Fibroblast of skin of scalp (primary cell): ENCODE data around the gene GPR37. TPM values are rescaled to one million over a fixed set of nuclear protein-coding genes. Genes with fewer than 3 reads are reported as not detected.

Source experiments
- DNase-seq: peaks from one replicate; pipeline ENCODE4 v3.0.0-alpha.2; 2013
- polyA plus RNA-seq, 2 experiments: library from polyadenylated mRNA; unstranded; fragments of 120-200 nt; gene quantifications; one replicate each; pipeline ENCODE4 v1.2.1, GENCODE V29; 2013; ENCODE audit not compliant: insufficient read length in 2 of 2

GPR37 gene, protein sequence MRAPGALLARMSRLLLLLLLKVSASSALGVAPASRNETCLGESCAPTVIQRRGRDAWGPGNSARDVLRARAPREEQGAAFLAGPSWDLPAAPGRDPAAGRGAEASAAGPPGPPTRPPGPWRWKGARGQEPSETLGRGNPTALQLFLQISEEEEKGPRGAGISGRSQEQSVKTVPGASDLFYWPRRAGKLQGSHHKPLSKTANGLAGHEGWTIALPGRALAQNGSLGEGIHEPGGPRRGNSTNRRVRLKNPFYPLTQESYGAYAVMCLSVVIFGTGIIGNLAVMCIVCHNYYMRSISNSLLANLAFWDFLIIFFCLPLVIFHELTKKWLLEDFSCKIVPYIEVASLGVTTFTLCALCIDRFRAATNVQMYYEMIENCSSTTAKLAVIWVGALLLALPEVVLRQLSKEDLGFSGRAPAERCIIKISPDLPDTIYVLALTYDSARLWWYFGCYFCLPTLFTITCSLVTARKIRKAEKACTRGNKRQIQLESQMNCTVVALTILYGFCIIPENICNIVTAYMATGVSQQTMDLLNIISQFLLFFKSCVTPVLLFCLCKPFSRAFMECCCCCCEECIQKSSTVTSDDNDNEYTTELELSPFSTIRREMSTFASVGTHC
- 0.13 TPM for polyA plus RNA-seq (2013, experiment 1 of 2; ENCODE audit: insufficient read length)
- 0.47 TPM for polyA plus RNA-seq (2013, experiment 2 of 2; ENCODE audit: insufficient read length)

DNA sequence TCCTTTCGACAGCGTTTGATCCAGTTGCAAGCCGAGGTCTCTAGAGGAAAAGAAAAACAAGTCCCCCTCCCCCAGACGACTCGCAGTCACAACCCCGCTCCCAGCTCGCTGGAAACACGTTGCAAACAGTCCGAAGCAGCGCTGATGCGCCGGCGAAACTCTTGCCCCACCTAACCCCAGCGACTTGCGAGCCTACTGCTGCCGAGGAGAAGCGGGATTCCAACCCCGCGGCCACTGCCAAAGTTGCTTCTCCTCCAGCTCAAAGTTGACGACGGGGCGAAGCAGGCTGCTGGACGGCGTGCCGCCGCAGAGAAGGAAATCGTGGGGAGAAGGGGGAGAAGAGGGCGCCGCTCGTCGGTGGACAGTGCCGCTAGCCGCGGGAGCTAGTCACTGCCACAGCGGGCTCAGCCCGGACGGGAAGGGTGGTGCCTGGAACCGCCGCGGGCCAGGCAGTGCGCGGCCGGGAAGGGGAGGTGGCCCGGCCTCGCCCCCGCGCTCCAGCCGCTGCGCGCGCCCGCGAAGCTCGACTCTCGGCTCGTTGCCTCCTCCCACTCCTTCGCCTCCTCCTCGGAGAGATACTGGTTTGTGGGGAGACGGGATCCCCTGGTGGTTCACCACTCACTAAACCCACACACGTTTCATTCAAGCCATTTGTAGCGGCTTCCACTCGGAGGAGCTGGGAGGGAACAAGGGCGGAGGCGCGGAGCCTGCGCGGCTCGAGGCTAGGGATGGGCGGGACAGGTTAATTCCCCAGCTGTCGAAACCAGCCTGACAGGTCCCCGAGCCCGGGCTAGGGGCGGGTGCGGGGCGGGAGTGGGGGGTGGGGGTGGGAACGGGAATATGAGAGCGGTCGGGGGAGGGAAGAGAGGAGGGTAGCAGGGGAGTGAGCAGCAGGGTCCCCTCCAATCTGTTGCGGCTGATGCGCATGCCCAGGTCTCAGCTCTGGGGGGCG is at the start of gene GPR37:
TSS of gene GPR37 (minus strand) at position 392 of the 952 bp plus-strand sequence. CDS start 816 bp downstream, outside the sequence.
- peak; percentile 12 for DNase-seq

DNA sequence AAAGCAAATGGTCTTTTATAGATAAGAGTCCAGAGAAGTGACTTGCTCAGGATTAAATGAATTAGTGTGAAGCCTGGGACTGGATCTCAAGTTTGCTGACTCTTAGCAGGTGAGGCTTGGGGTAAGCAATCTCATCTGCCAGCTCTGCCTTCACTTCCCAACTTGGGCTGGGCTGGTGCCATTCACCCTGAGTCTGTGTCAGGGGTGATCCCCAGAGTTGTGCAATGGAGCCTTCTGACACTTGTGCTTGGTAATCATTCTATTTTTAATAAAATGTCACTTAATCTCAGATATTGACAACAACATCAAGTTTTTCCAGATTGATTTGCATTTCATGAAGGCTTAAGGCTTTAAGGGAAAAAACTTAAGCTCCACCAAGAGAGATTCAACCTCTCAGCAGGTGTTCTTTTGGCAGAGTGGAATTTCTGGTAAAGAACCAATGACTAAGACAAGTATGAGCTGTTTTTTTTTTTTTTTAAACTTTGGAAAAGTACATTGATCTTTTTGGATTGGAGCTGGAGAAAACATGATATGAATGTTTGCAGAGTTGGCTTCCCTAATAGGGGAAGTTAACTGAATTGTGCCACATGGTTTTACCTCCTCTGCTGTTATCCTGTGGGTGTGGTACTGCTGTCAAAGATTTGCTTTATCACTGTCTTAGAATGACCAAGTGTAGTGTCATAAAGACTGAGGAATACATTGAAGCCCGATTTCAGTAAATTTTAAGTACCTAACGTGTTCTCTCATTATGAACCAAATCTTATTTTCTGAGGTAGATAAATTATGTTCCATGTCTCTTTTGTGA is 48.6 kb upstream of the GPR37 start:
- DNase-seq, result no peak

DNA sequence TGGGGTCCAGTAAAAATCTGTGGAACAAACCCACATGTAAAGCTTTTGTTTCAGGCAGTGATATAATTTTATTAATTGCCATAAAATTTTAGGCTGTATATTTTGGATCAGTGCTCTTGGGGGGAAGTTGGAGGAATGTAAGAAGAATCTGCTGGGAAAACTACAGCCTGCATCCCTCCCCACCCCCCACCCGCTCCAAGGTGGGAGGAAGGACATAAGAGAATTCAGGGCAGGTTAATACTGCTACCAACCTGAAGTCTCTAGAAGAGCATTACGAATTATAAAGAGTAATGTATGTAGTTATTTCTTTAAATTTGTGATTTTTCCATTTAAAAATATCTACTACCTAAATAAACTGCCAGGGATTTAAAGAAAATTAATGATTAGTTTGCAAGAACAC is 47.2 kb upstream of the GPR37 start:
- DNase-seq, result no peak

DNA sequence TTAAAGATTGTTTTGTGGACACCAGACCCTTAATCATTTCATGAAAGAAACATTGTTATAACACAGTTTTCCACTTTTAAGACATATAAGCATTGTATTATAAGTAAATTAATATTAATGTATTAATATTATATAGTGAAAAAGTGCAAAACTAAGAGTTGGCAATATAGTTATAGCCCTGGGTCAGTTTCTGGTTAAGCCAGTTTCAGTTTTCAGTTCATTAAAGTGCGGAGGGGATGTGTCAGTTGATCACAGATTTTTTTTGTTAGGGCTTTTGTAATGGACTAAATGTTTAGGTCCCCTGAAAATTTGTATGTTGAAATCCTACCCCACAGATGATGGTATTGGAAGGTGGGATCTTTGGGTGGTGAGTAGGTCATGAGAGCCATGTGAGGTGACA is 45.7 kb upstream of the GPR37 start:
- DNase-seq, result no peak

DNA sequence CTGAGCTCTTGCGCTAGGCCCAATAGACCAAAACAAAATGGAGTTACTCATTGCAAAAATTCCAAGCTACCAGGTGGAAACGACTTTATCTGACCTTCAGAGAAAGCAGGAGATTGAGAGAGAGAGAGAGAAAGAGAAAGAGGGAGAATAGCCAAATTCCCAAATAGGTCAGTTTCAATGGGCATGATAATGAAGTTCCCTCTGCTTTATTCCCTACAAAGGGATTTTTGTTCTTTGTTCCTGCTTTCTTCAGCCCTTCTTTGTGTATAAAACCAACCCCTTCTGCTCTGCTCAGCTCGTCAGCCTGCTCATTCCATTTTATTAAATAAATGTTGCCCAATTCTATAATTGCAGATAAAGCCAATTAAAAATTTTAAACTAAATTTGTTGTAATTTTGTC is 45.0 kb upstream of the GPR37 start:
- no peak for DNase-seq

DNA sequence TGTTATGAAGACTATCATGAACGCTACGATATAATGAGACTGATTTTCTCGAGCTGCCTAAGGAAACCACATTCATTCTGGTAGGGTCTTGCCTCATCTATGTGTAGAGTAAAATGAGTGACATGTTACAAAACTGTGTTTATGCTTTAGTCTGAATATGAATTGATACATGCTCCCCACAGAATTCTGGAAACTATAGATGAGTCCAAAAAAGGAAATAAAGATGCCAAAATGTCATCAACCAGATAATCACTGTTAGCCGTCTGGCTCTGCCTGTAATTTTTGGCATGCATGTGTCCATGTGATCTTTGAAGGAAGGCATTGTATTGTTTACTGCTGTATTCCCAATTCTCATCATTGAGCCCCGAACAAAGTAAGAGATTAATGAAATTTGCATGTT is 42.6 kb upstream of the GPR37 start:
- DNase-seq, result no peak

DNA sequence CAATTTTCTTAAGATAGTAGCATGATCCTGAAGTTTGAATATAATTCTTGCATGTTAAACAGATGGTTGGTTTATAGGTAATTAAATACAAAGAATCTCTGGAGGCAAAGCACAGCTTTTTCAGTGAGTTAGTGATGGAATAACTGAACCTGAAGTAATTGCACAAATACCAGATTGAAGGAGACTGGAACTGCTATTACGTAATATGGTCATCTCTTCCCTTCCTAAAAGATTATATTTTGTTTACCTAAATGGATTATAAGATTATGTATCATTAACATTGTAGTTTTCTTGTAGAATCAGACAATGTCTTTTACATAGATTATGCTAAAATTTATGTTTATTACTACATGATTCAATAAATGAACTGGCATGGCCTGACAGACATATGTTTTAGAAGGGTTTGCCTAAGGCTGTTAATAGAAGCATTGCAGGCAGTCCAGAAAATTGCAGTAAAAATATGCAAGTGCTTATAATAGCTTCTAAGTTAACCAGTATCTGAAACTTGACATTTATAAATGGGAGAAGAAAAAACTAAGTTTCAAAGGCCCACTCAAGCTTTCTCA is 35.8 kb upstream of the GPR37 start:
- DNase-seq, result no peak

DNA sequence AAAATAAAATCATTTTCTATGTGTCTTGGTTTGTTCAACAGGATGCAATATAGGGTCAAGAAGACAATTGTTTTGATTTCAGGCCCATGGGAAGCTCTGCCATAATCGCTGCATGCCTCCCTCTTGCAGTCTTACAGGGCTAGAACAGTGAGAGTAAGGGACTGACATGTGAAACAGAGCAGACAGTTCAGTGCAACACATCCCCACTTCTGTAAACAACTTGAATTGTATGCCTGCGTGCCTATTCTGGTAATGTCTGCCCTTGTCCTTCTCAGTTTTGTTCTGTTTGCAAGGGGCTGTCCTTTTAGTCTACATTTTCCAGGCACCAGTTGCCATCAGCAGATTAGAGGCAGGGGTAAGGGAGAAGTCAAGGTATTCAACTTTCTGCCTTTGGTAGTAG is 34.8 kb upstream of the GPR37 start:
- no peak for DNase-seq

DNA sequence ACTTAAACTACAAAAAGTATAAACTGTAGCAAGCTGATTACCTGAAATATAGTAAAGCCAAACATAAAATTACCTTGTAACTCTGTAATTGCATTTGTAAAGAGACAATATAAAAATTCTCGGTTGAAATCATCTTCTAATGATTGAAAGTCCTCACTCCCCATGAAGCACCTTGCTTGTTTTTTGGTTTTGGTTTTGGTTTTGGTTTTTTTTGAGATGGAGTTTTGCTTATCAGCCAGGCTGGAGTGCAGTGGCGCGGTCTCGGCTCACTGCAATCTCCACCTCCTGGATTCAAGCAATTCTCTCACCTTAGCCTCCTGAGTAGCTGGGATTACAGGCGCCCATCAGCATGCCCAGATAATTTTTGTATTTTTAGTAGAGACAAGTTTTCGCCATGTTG is 33.9 kb upstream of the GPR37 start:
- no peak for DNase-seq

DNA sequence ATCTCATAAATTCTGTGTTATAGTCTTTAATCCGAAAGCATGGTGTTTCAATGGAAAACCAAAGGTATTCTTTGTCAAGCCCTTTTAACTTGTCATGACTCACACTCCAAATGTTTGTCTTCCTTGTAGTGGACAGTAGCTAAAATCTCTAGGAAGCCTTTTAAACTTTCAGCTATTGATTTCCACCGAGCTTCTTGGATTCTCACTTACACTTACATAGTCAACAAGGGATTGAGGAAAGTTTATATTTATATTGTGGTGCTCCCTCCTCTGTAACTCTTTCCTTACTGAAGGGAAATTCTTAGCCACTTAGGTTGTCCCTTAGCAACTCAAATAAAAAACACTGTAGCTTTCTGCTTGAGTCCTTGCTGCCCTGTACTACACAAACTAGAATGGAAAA is 31.2 kb upstream of the GPR37 start:
- no peak for DNase-seq

DNA sequence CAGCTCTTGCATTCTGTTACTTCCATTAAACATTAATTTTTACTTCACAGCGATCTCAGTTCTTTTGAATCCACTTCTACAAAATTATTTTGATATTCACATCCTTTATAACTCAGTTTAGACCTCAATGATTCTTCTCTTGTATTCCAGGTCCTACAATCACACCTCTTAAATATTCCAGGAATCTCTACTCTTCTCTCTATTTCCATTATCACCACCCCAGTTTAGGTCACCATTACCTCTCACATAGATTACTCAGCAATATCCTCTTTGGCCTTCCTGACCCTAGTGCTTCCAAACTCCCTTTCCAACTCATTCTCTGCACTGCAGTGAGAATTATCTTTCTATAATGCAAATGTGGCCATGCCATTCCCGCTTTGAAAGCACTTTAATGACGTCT is 27.1 kb upstream of the GPR37 start:
- DNase-seq, result no peak

DNA sequence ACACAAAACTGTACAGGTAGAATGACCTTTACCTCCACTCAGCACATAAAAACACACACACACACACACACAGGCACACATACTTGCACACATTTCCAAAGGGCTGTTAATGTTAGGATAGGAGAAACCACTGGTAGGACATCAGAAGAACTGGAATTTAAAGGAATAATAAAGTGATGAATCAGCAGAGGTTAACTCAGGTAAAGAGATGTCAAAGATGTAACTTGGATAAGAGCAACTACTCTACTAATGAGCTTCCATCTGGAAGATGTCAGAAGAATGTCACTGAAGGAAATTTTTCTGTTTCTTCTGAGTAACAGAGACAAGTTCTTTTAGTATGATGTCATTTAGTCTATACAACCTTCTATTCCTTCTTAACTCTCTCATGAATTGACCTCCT is 26.4 kb upstream of the GPR37 start:
- DNase-seq, result no peak

DNA sequence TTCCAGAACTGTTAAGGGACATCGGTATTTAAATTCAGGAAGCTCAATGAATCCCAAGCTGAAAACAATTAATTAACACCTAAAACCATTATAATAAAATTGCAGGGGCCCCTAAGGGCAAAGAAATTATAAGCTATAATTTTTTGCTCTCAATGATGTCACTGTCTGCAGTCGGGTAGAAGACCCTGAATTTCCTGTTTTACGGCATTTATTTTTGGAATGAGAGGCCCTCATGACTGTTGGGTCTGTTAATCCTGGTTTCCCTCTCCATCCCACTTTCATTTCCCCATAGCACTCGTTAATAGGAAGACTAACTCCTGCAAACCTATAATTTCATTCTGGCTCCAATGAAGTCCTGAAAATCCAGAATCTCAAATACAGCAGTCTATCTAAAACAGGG is 25.8 kb upstream of the GPR37 start:
- no peak for DNase-seq

DNA sequence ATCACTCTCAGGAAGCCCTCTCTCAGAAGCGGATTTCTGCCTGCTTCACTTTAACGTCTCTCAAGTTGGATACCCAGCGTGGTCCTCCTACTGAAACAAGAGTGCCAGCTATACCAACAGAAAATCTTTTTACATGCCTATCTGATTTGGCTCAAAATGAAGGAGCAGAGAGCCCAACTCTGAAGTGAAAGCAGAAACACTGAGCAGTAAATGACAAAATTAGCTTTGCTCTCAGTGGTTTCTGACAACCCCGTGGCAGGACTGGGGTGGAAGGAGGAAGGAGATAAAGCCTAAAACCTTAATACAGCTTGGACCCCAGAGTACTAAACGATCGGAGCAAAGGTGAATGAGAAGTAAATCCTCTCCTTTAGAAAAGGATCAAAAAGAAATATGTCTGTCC is 25.1 kb upstream of the GPR37 start:
- no peak for DNase-seq

DNA sequence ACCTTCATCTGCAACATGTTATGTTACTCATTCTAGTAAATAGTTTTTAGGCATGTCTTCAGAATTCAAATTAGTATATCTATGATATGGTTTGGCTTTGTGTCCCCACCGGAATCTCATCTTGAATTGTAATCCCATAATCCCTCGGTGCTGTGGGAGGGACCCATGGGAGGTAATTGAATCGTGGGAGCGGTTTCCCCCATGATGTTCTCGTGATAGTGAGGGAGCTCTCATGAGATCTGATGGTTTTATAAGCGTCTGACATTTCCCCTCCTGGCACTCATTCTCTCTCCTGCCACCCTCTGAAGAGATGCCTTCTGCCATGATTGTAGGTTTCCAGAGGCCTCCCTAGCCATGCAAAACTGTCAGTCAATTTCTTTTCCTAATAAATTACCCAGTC is 20.4 kb upstream of the GPR37 start:
- DNase-seq, result no peak

DNA sequence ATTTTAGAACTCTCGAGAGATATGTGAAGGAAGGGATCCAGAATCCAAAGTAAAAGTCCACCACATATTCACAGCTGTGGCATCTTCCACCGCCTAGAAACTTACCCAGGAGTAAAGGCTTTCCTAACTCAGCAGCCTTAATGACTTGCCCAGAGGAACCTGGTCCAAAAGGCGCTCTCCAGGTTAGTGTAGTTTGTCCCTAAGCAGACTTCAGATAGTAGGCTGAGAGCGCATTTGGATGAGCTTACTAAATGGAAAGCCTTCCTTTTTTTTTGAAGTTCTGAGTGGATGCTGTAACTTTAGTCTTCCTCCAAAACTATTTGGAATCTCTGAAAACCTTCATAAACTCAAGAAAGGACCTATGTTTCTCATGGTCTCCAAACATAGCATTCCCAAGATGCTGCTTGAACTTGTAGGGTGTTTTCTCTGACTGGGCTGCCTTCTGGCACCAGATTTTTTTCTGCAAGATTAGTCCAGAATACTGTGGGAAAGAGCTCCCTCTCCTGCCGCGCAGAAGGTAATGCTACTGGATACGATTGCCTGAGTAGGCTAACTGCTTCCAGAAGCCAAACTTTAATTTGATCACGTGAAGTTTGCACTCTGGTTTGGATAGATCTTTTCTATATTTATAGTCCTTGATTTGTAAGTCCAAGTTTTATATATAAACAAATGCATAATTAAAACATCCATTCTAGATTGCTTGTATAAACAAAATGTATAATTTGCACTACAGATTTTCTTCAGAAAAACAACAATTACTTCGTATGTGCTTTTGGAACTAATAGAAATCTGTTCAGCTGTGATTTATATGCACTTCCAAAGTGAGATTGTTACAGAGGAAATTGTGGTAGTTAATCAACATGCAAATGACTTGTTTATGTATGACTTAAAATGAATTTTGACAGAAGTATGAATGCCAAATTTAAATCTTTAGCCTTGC is 19.6 kb upstream of the GPR37 start:
- DNase-seq, result peak; percentile 54

DNA sequence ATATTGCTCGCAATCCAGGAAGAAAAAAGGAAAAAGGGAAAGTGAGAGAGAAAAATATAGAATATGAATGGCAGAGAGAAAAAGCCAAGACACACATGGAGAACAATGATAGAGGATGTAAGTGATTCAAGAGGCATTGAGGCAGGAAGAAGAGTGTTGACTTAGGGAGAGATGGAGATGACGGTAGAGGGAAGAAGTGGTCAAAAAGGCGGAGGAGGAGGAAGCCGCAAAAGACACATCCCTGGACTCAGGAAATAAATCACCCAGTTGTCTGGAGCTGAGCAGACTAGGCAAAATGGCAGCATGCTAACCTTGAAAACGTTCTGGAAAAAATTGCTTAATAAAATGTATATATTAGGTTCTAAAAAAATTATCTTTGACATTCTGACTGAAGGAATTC is 17.7 kb upstream of the GPR37 start:
- DNase-seq, result no peak

DNA sequence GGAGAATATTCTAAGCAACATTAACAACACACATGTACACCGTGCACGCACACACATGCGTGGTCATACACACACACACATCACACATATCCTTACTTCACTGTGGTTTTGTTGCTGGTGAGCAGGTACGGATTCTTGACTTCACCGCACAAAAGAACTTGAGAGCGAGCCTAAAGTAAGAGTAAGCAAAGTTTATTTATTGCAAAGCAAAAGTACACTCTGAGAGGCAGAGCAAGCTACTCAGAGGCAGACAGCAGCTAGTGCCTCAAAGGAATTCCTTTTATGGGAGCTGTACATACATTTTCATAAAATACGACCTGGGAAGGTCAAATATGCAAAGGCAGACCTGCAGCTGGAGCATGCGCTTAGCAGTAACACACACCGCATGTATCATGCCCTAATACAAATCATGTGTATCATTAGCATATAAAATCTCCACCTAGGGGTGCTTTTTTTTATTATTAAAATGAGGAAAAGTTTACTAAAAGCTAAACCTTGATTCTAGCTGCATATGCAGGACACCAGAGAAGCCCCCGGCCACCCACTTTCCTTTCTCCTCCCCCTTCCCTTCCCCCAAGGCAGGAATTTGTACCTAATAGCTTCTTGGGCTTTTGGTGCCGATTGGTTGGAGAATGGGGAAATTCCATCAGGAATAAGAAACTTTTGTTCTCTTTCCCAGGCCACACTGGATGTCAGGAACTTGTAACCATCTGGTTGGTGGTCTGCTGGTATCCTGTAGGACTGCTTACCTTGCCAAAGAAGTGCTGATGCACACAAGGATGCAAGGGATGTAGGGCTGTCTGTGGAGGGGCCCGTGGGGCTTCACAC is 16.5 kb upstream of the GPR37 start:
- DNase-seq, result no peak

DNA sequence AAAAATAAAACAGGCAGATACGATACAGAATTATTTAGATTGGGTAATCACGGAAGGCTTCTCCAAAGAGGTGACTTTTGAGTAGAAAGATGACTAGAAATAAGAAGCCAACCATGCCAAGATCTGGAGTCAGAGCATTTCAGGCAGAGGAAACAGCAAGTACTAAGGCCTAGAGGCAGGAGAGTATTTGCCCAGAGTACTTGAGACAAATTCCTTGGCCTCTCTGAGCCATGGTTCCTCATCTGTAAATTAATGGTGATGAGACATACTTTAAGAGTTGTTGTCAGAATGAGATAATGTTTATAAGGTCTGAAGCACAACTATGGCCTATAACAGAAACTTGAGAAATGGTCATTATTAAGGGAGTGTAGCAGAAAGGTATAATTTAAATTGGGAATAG is 15.8 kb upstream of the GPR37 start:
- DNase-seq, result no peak

DNA sequence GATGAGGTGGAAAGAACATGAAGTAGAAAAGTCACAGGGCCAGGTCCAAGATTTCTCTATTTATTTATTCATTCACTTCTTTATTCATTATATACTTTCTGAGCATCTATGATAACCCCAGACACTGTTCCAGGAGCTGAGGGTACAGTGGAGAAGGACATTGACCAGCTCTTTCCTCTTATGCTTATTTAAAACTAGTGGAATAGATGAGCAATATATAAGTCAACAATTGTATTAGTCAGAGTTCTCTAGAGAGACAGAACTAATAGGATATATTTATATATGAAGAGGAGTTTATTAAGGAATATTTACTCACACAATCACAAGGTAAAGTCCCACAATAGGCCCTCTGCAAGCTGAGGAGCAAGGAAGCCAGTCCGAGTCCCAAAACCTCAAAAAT is 15.0 kb upstream of the GPR37 start:
- DNase-seq, result no peak
